DND-41 (cell line): ENCODE measurements around the gene VAV2.

Experiments
- EZH2 ChIP-seq: IDR thresholded peaks from 3 replicates; pipeline ENCODE4 v1.6.1; 2012; ENCODE audit warnings: borderline replicate concordance, low read depth, mild to moderate bottlenecking, moderate library complexity, low read length, inconsistent platforms; ENCODE audit not compliant: severe bottlenecking
- TF ChIP-seq, protein P1 (sequence below): IDR thresholded peaks from 2 replicates; pipeline ENCODE4 v1.5.1; 2012; ENCODE audit warnings: borderline replicate concordance, low read length, moderate library complexity, mild to moderate bottlenecking; ENCODE audit not compliant: poor library complexity, severe bottlenecking; ENCODE audit errors: extremely low read depth

DNA sequence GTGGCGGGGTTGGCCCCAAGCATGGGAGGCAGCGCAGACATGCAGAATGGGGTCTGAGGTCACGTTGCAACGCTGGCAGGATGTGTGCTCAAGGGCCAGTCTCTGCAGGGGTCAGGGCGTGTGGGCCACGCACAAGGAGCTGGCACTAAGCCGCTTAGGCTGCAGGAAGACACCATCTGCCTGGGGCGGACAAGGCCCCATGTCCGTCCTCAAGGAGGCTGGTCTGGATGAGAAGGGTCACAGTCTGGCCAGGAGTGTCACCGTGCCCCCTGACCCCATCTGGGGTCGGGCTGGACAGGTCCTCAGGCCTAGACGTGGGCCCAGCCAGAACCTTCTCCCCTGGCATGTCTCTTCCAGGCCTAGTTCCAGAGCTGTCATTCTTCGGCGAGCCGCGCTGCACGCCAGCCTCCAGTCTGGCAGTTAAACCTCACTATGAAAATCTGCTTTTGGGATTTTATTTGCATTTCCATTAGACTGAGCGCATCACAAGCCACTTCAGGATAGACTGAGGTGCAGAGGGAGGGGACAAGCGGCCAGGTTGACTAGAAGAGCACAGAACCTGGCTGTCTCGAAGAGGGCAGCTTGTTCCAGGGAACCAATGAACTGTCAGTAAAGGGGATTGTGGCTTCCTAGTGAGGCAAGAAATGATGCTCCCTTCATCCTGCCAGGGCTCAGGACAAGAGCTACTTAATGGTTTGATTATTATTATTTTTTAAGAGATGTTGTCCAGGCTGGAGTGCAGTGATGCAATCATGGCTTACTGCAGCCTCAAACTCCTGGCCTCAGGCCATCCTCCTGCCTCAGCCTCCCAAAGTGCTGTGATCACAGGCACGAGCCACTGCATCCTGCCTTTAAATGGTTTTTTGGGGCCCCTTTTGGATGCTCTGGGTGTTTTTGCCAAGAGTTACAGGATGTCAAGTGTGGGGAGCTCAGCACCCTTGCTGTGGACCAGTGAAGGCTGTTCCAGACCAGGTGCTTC lies 37.4 kb upstream of the VAV2 start:
- no peak for TF ChIP-seq EZH2
- TF ChIP-seq, protein P1, sequence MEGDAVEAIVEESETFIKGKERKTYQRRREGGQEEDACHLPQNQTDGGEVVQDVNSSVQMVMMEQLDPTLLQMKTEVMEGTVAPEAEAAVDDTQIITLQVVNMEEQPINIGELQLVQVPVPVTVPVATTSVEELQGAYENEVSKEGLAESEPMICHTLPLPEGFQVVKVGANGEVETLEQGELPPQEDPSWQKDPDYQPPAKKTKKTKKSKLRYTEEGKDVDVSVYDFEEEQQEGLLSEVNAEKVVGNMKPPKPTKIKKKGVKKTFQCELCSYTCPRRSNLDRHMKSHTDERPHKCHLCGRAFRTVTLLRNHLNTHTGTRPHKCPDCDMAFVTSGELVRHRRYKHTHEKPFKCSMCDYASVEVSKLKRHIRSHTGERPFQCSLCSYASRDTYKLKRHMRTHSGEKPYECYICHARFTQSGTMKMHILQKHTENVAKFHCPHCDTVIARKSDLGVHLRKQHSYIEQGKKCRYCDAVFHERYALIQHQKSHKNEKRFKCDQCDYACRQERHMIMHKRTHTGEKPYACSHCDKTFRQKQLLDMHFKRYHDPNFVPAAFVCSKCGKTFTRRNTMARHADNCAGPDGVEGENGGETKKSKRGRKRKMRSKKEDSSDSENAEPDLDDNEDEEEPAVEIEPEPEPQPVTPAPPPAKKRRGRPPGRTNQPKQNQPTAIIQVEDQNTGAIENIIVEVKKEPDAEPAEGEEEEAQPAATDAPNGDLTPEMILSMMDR = no peak
